ENCODE results near the gene RRM1.

DNA sequence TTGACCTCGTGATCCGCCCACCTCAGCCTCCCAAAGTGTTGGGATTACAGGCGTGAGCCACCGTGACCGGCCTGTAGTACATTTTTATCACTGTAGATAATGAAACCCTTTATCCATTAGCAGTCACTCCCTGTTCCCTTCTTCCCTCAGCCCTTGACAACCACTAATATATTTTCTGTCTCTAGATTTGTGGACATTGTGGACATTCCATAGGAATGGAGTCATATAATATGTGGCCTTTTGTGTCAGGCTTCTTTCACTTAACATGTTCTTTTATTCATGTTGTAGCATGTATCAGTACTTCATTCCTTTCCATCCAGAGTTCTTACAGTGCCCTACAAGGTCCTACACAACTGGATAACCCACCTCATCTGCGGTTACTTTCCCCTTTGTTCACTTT, 30.5 kb downstream of the RRM1 start:
- TF ChIP-seq EP300 (IDR thresholded peaks at IDR 0.05; ENCODE audit: borderline replicate concordance) (no peak), NFIC (IDR thresholded peaks at IDR 0.05) (no peak), FOXM1 (IDR thresholded peaks at IDR 0.05; ENCODE audit: borderline replicate concordance, low read depth) (no peak)
- TF ChIP-seq, protein P1, sequence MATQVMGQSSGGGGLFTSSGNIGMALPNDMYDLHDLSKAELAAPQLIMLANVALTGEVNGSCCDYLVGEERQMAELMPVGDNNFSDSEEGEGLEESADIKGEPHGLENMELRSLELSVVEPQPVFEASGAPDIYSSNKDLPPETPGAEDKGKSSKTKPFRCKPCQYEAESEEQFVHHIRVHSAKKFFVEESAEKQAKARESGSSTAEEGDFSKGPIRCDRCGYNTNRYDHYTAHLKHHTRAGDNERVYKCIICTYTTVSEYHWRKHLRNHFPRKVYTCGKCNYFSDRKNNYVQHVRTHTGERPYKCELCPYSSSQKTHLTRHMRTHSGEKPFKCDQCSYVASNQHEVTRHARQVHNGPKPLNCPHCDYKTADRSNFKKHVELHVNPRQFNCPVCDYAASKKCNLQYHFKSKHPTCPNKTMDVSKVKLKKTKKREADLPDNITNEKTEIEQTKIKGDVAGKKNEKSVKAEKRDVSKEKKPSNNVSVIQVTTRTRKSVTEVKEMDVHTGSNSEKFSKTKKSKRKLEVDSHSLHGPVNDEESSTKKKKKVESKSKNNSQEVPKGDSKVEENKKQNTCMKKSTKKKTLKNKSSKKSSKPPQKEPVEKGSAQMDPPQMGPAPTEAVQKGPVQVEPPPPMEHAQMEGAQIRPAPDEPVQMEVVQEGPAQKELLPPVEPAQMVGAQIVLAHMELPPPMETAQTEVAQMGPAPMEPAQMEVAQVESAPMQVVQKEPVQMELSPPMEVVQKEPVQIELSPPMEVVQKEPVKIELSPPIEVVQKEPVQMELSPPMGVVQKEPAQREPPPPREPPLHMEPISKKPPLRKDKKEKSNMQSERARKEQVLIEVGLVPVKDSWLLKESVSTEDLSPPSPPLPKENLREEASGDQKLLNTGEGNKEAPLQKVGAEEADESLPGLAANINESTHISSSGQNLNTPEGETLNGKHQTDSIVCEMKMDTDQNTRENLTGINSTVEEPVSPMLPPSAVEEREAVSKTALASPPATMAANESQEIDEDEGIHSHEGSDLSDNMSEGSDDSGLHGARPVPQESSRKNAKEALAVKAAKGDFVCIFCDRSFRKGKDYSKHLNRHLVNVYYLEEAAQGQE (IDR thresholded peaks at IDR 0.05; ENCODE audit: low read depth) = no peak
